HEK293 (cell line): ENCODE measurements around the gene ARAP1.

ENCODE experiments used
- CTCF ChIA-PET: fragments of 350-600 bp; formaldehyde crosslinking; extraction: SDS; loops from one replicate; lab custom pipeline; 2021; ENCODE audit warnings: antibody characterized with exemption; lab: Yijun Ruan, JAX
- POLR2A ChIA-PET: fragments of 300-600 bp; formaldehyde crosslinking; extraction: SDS; loops from one replicate; lab custom pipeline; 2020; ENCODE audit warnings: antibody characterized with exemption, inconsistent platforms; lab: Yijun Ruan, JAX
- H3K27ac ChIP-seq: fragments of 200-500 bp; sonication (Bioruptor generic); 2 replicates; pipeline ENCODE4 v1.5.1; 2014; ENCODE audit warnings: low read depth, low read length, control low read depth, inconsistent platforms; ENCODE audit errors: extremely low read depth
- H3K36me3 ChIP-seq, 2 experiments: fragments of 200-500 bp in 1 of 2; sonication (Bioruptor generic) in 1 of 2; 1 replicate in 1 of 2; 2 replicates in 1 of 2; pipeline ENCODE4 v1.5.1; 2014 to 2017; ENCODE audit warnings: inconsistent platforms in 2 of 2, low read length in 2 of 2; ENCODE audit not compliant: control insufficient read depth in 2 of 2, insufficient read depth in 1 of 2
- H3K4me1 ChIP-seq: fragments of 200-500 bp; sonication (Bioruptor generic); 2 replicates; pipeline ENCODE4 v1.5.1; 2014; ENCODE audit warnings: mild to moderate bottlenecking, low read length, inconsistent platforms; ENCODE audit not compliant: control insufficient read depth, insufficient read depth
- H3K4me3 ChIP-seq: 2 replicates; pipeline ENCODE4 v1.5.1; 2011; ENCODE audit warnings: low read depth, mild to moderate bottlenecking, control low read depth, low read length, moderate library complexity
- H3K9me3 ChIP-seq: fragments of 200-500 bp; sonication (Bioruptor generic); 2 replicates; pipeline ENCODE4 v1.5.1; 2014; ENCODE audit warnings: low read depth, low read length, inconsistent platforms; ENCODE audit not compliant: control insufficient read depth, insufficient read depth
- EGR2 ChIP-seq: fragments of 450-650 bp; formaldehyde crosslinking; IDR thresholded peaks from 2 replicates; pipeline ENCODE4 v1.5.1; 2016; ENCODE audit warnings: low read depth, missing biosample characterization, missing genetic modification characterization
- GLIS1 ChIP-seq: fragments of 450-650 bp; formaldehyde crosslinking; IDR thresholded peaks from 2 replicates; pipeline ENCODE4 v1.5.1; 2016; ENCODE audit warnings: missing biosample characterization, missing genetic modification characterization
- SP7 ChIP-seq: fragments of 450-650 bp; formaldehyde crosslinking; IDR thresholded peaks from 2 replicates; pipeline ENCODE4 v1.5.1; 2016; ENCODE audit warnings: missing biosample characterization, missing genetic modification characterization
- ZBTB21 ChIP-seq: fragments of 450-650 bp; formaldehyde crosslinking; IDR thresholded peaks from 2 replicates; pipeline ENCODE4 v1.5.1; 2017; ENCODE audit warnings: missing biosample characterization, missing genetic modification characterization
- ZBTB7A ChIP-seq: fragments of 450-650 bp; formaldehyde crosslinking; IDR thresholded peaks from 2 replicates; pipeline ENCODE4 v1.5.1; 2016; ENCODE audit warnings: low read depth, missing biosample characterization, missing genetic modification characterization
- ZNF404 ChIP-seq: fragments of 450-650 bp; formaldehyde crosslinking; IDR thresholded peaks from 2 replicates; pipeline ENCODE4 v1.5.1; 2017; ENCODE audit warnings: missing biosample characterization, missing genetic modification characterization
- ZNF514 ChIP-seq: fragments of 450-650 bp; formaldehyde crosslinking; IDR thresholded peaks from 2 replicates; pipeline ENCODE4 v1.5.1; 2016; ENCODE audit warnings: missing biosample characterization, missing genetic modification characterization
- ZNF529 ChIP-seq: fragments of 450-650 bp; formaldehyde crosslinking; IDR thresholded peaks from 2 replicates; pipeline ENCODE4 v1.5.1; 2017; ENCODE audit warnings: missing genetic modification characterization, missing biosample characterization; ENCODE audit not compliant: insufficient replicate concordance
- ZNF585B ChIP-seq: fragments of 450-650 bp; formaldehyde crosslinking; IDR thresholded peaks from 2 replicates; pipeline ENCODE4 v1.5.1; 2016; ENCODE audit warnings: missing biosample characterization, missing genetic modification characterization
- ZNF629 ChIP-seq: fragments of 450-650 bp; formaldehyde crosslinking; IDR thresholded peaks from 2 replicates; pipeline ENCODE4 v1.5.1; 2017; ENCODE audit warnings: missing biosample characterization, missing genetic modification characterization
- TF ChIP-seq, protein P1 (sequence below): fragments of 450-650 bp; formaldehyde crosslinking; IDR thresholded peaks from 2 replicates; pipeline ENCODE4 v1.5.1; 2016; ENCODE audit warnings: missing biosample characterization, missing genetic modification characterization
- TF ChIP-seq, protein P2 (sequence below): fragments of 450-650 bp; formaldehyde crosslinking; IDR thresholded peaks from 2 replicates; pipeline ENCODE4 v1.5.1; 2016; ENCODE audit warnings: missing biosample characterization, missing genetic modification characterization
- TF ChIP-seq, protein P3 (sequence below): fragments of 450-650 bp; formaldehyde crosslinking; IDR thresholded peaks from 2 replicates; pipeline ENCODE4 v1.5.1; 2016; ENCODE audit warnings: missing biosample characterization, missing genetic modification characterization
- TF ChIP-seq, protein P4 (sequence below): fragments of 450-650 bp; formaldehyde crosslinking; IDR thresholded peaks from 2 replicates; pipeline ENCODE4 v1.5.1; 2017; ENCODE audit warnings: missing biosample characterization, missing genetic modification characterization
- TF ChIP-seq, protein P5 (sequence below): fragments of 450-650 bp; formaldehyde crosslinking; IDR thresholded peaks from 2 replicates; pipeline ENCODE4 v1.5.1; 2016; ENCODE audit warnings: missing biosample characterization, missing genetic modification characterization, low read depth
- TF ChIP-seq, protein P6 (sequence below): fragments of 450-650 bp; formaldehyde crosslinking; IDR thresholded peaks from 2 replicates; pipeline ENCODE4 v1.5.1; 2016; ENCODE audit warnings: missing biosample characterization, missing genetic modification characterization

Gene ARAP1

DNA sequence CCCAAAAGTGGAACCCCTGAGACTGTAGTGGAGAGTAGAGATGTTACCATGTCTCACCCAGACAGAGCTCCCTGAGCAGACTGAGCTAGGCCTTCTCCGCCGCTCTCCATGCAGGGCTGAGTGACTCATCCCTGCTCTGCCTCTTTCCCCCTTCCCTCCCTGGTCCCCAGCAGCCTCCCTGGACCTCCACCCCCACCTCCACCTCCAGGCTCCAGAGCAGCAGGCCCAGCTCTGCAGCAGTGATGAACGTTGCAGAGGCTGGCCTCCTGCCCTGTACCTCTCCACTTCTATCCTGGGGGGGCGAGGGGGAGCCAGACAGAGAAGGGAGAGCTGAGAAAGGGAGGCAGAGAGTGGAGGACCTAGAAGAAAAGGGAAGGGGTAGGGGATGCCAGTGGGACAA is 19.3 kb upstream of the ARAP1 start (continued):
- TF ChIP-seq, protein P1, sequence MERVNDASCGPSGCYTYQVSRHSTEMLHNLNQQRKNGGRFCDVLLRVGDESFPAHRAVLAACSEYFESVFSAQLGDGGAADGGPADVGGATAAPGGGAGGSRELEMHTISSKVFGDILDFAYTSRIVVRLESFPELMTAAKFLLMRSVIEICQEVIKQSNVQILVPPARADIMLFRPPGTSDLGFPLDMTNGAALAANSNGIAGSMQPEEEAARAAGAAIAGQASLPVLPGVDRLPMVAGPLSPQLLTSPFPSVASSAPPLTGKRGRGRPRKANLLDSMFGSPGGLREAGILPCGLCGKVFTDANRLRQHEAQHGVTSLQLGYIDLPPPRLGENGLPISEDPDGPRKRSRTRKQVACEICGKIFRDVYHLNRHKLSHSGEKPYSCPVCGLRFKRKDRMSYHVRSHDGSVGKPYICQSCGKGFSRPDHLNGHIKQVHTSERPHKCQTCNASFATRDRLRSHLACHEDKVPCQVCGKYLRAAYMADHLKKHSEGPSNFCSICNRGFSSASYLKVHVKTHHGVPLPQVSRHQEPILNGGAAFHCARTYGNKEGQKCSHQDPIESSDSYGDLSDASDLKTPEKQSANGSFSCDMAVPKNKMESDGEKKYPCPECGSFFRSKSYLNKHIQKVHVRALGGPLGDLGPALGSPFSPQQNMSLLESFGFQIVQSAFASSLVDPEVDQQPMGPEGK (tag by site-specific recombination), result 0 out of 2 replicates have a peak, but pooled peaks have one; percentile 51
- TF ChIP-seq, protein P2, sequence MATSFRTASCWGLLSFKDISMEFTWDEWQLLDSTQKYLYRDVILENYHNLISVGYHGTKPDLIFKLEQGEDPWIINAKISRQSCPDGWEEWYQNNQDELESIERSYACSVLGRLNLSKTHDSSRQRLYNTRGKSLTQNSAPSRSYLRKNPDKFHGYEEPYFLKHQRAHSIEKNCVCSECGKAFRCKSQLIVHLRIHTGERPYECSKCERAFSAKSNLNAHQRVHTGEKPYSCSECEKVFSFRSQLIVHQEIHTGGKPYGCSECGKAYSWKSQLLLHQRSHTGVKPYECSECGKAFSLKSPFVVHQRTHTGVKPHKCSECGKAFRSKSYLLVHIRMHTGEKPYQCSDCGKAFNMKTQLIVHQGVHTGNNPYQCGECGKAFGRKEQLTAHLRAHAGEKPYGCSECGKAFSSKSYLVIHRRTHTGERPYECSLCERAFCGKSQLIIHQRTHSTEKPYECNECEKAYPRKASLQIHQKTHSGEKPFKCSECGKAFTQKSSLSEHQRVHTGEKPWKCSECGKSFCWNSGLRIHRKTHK (tag by site-specific recombination), result no peak
- no peak for TF ChIP-seq ZBTB7A (tag by site-specific recombination)
- TF ChIP-seq GLIS1 (tag by site-specific recombination), result peak; percentile 92

DNA sequence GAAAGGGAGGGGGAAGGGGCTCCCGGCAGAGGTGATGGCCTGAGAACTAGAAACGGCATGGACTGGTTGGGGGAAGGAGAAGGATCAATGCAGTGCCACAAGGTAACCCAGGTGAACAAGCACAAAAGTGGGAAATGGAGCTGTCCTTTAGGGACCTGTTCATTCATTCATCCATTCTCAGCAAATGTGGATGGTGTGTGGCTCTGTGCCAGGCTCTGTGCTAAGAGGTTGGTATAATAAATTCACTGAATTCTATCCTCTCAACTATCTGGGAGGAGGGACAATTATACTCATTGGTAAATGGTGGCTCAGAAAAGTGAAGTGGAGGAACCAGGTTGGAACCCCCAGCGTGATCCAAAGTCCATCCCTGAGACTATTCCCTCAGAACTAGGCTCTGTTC is 18.6 kb upstream of the ARAP1 start:
- ChIA-PET CTCF (interaction anchor here (0.8 to 1.7 kb wide), 5 partner anchors 11 to 46 kb away, joined by 3 to 9 read pairs (median 3); partner anchors contain the start of gene STARD10), POLR2A (no interaction called here)
- no peaks in the 10 kb centered on the region for H3K36me3 ChIP-seq
- H3K27ac ChIP-seq, result no peak overlapping the region
- TF ChIP-seq ZNF514, result no peak
- TF ChIP-seq GLIS1 (tag by site-specific recombination), result no peak
- TF ChIP-seq, protein P3, sequence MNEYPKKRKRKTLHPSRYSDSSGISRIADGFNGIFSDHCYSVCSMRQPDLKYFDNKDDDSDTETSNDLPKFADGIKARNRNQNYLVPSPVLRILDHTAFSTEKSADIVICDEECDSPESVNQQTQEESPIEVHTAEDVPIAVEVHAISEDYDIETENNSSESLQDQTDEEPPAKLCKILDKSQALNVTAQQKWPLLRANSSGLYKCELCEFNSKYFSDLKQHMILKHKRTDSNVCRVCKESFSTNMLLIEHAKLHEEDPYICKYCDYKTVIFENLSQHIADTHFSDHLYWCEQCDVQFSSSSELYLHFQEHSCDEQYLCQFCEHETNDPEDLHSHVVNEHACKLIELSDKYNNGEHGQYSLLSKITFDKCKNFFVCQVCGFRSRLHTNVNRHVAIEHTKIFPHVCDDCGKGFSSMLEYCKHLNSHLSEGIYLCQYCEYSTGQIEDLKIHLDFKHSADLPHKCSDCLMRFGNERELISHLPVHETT (tag by site-specific recombination), result no peak
- TF ChIP-seq ZNF529 (tag by site-specific recombination), result no peak
- no peak overlapping the region for H3K4me3 ChIP-seq
- no peaks in the 10 kb centered on the region for H3K9me3 ChIP-seq
- no peaks in the 10 kb centered on the region for H3K4me1 ChIP-seq

DNA sequence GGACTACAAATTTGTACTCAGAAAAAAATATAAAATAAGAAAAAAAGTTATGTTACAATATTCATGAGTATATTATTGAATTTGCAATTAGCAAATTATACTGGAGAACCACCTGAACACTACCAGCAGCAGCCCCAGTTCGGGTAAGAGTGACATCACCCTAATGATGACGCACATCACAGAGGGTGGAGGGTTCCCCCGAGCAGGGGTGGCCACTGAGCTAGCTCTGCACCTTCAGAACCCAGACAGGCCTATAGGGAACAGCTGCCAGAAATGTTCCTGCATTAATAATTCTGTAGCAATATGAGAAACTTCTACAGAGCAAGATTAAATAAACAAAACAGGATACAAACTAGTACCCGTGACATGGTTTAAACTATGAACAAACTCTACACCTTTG is 17.5 kb upstream of the ARAP1 start:
- CTCF ChIA-PET, result interaction anchor here (1.6 kb wide), 1 partner anchor 24 kb away, joined by 9 read pairs; the partner anchor contains the start of gene STARD10
- TF ChIP-seq ZNF404 (tag by site-specific recombination) (no peak), ZNF629 (tag by site-specific recombination) (peak; percentile 85), EGR2 (tag by site-specific recombination) (no peak), ZBTB21 (tag by site-specific recombination) (peak; percentile 54; the same call in 1 of the 2 replicates), ZNF585B (tag by site-specific recombination) (no peak), SP7 (0 out of 2 replicates have a peak, but pooled peaks have one; percentile 16)
- TF ChIP-seq, protein P1 (tag by site-specific recombination), result peak; percentile 62
- TF ChIP-seq, protein P4, sequence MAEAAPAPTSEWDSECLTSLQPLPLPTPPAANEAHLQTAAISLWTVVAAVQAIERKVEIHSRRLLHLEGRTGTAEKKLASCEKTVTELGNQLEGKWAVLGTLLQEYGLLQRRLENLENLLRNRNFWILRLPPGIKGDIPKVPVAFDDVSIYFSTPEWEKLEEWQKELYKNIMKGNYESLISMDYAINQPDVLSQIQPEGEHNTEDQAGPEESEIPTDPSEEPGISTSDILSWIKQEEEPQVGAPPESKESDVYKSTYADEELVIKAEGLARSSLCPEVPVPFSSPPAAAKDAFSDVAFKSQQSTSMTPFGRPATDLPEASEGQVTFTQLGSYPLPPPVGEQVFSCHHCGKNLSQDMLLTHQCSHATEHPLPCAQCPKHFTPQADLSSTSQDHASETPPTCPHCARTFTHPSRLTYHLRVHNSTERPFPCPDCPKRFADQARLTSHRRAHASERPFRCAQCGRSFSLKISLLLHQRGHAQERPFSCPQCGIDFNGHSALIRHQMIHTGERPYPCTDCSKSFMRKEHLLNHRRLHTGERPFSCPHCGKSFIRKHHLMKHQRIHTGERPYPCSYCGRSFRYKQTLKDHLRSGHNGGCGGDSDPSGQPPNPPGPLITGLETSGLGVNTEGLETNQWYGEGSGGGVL (tag by site-specific recombination), result peak; percentile 76
- TF ChIP-seq, protein P5, sequence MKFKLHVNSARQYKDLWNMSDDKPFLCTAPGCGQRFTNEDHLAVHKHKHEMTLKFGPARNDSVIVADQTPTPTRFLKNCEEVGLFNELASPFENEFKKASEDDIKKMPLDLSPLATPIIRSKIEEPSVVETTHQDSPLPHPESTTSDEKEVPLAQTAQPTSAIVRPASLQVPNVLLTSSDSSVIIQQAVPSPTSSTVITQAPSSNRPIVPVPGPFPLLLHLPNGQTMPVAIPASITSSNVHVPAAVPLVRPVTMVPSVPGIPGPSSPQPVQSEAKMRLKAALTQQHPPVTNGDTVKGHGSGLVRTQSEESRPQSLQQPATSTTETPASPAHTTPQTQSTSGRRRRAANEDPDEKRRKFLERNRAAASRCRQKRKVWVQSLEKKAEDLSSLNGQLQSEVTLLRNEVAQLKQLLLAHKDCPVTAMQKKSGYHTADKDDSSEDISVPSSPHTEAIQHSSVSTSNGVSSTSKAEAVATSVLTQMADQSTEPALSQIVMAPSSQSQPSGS (tag by site-specific recombination), result peak; percentile 79
- TF ChIP-seq, protein P6, sequence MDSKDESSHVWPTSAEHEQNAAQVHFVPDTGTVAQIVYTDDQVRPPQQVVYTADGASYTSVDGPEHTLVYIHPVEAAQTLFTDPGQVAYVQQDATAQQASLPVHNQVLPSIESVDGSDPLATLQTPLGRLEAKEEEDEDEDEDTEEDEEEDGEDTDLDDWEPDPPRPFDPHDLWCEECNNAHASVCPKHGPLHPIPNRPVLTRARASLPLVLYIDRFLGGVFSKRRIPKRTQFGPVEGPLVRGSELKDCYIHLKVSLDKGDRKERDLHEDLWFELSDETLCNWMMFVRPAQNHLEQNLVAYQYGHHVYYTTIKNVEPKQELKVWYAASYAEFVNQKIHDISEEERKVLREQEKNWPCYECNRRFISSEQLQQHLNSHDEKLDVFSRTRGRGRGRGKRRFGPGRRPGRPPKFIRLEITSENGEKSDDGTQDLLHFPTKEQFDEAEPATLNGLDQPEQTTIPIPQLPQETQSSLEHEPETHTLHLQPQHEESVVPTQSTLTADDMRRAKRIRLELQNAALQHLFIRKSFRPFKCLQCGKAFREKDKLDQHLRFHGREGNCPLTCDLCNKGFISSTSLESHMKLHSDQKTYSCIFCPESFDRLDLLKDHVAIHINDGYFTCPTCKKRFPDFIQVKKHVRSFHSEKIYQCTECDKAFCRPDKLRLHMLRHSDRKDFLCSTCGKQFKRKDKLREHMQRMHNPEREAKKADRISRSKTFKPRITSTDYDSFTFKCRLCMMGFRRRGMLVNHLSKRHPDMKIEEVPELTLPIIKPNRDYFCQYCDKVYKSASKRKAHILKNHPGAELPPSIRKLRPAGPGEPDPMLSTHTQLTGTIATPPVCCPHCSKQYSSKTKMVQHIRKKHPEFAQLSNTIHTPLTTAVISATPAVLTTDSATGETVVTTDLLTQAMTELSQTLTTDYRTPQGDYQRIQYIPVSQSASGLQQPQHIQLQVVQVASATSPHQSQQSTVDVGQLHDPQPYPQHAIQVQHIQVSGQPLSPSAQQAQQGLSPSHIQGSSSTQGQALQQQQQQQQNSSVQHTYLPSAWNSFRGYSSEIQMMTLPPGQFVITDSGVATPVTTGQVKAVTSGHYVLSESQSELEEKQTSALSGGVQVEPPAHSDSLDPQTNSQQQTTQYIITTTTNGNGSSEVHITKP (tag by site-specific recombination), result peak; percentile 87

More for the DNA sequence above, 17.5 kb upstream of the ARAP1 start:
- no peaks in the 10 kb centered on the region for H3K36me3 ChIP-seq
- H3K4me1 ChIP-seq, result no peaks in the 10 kb centered on the region
- H3K27ac ChIP-seq, result no peak overlapping the region
- H3K9me3 ChIP-seq, result no peaks in the 10 kb centered on the region
- no peak overlapping the region for H3K4me3 ChIP-seq
- POLR2A ChIA-PET, result no interaction called here
